PC-3 (cell line): ENCODE results near the gene NSMCE1. TPM values are rescaled to one million over a fixed set of nuclear protein-coding genes. Genes with fewer than 3 reads are reported as not detected.

Source experiments
- ATAC-seq: fragments of 200-7000 bp; cut with Tn5 transposase; 2 replicates; pipeline ENCODE4 v1.9.1; 2020; ENCODE audit warnings: mild to moderate bottlenecking, moderate library complexity
- BruUV-seq: library from RNA; stranded (reverse); fragments of 400-500 nt; replicated peaks from 2 replicates; lab custom pipeline; 2021; lab: Mats Ljungman, UMichigan
- CTCF ChIA-PET: fragments of 300-600 bp; sonication (Branson Sonifier 250); formaldehyde crosslinking; loops from one replicate; lab custom pipeline; 2022; ENCODE audit warnings: antibody characterized with exemption; lab: Charles Lee
- POLR2A ChIA-PET: fragments of 300-600 bp; sonication (Branson Sonifier 250); formaldehyde crosslinking; loops from one replicate; lab custom pipeline; 2022; ENCODE audit warnings: antibody characterized with exemption; ENCODE audit not compliant: unreplicated experiment; lab: Charles Lee
- DNase-seq: peaks from one replicate; pipeline ENCODE4 v3.0.0-alpha.2; 2015
- H2AFZ ChIP-seq: fragments of 300-600 bp; sonication (generic); 2 replicates; pipeline ENCODE4 v1.6.0; 2016; ENCODE audit warnings: antibody characterized with exemption, low read length
- H3F3A ChIP-seq: fragments of 300-600 bp; sonication (generic); one replicate; pipeline ENCODE4 v1.6.0; 2017; ENCODE audit warnings: antibody characterized with exemption, low read length, control low read depth, mild to moderate bottlenecking; ENCODE audit not compliant: unreplicated experiment
- H3K27ac ChIP-seq: fragments of 300-600 bp; sonication (generic); 2 replicates; pipeline ENCODE4 v1.5.1; 2016; ENCODE audit warnings: mild to moderate bottlenecking, low read length
- H3K27me3 ChIP-seq: fragments of 300-600 bp; sonication (generic); 2 replicates; pipeline ENCODE4 v1.6.1; 2016; ENCODE audit warnings: low read length, mixed read lengths
- H3K36me3 ChIP-seq: fragments of 300-600 bp; sonication (generic); 2 replicates; pipeline ENCODE4 v1.6.1; 2016; ENCODE audit warnings: low read depth, mixed run types, low read length, mixed read lengths
- H3K4me1 ChIP-seq: fragments of 300-600 bp; sonication (generic); 2 replicates; pipeline ENCODE4 v1.5.1; 2016; ENCODE audit warnings: low read length; ENCODE audit not compliant: insufficient read depth
- H3K4me2 ChIP-seq: fragments of 300-600 bp; sonication (generic); 2 replicates; pipeline ENCODE4 v1.6.0; 2016; ENCODE audit warnings: low read length
- H3K4me3 ChIP-seq: fragments of 300-600 bp; sonication (generic); 2 replicates; pipeline ENCODE4 v1.5.1; 2016; ENCODE audit warnings: mild to moderate bottlenecking, low read length, mixed read lengths
- H3K79me2 ChIP-seq: fragments of 300-600 bp; sonication (generic); 2 replicates; pipeline ENCODE4 v1.6.1; 2017; ENCODE audit warnings: low read length, mixed read lengths
- H3K9ac ChIP-seq: fragments of 300-600 bp; sonication (generic); 2 replicates; pipeline ENCODE4 v1.6.0; 2016; ENCODE audit warnings: mild to moderate bottlenecking, low read length
- H3K9me2 ChIP-seq: fragments of 300-600 bp; sonication (generic); replicated peaks from 2 replicates; pipeline ENCODE4 v1.6.1; 2016; ENCODE audit warnings: mixed run types, low read length, mixed read lengths
- H3K9me3 ChIP-seq: fragments of 300-600 bp; sonication (generic); 2 replicates; pipeline ENCODE4 v1.6.1; 2016; ENCODE audit warnings: low read length, mixed read lengths
- H4K20me1 ChIP-seq: fragments of 300-600 bp; sonication (generic); 2 replicates; pipeline ENCODE4 v1.6.1; 2016; ENCODE audit warnings: low read length, mixed read lengths
- CTCF ChIP-seq: fragments of 300-600 bp; sonication (generic); conservative IDR thresholded peaks from 2 replicates; pipeline ENCODE4 v1.5.1; 2017; ENCODE audit warnings: antibody characterized with exemption, low read depth, mild to moderate bottlenecking, low read length
- EZH2 ChIP-seq: fragments of 300-600 bp; sonication (generic); IDR thresholded peaks from one replicate; pipeline ENCODE4 v1.6.1; 2017; ENCODE audit warnings: antibody characterized with exemption, mild to moderate bottlenecking, low read length; ENCODE audit not compliant: unreplicated experiment
- EZH2phosphoT487 ChIP-seq: fragments of 300-600 bp; sonication (generic); IDR thresholded peaks from 2 replicates; pipeline ENCODE4 v1.6.1; 2018; ENCODE audit warnings: mild to moderate bottlenecking, antibody characterized with exemption, low read length, borderline replicate concordance
- intact Hi-C: fragments of 100-400 bp; cut with micrococcal nuclease; formaldehyde crosslinking; loops from 2 replicates; pipeline ENCODE4 v1.9.0; 2023
- total RNA-seq: library from RNA; depleted of rRNA; stranded (reverse); fragments of >200 nt; gene quantifications from 2 replicates; pipeline ENCODE4 v1.2.3, GENCODE V29; 2014

NSMCE1 gene
- total RNA-seq, 1 experiment from 2014 or later = 32.5 TPM

DNA sequence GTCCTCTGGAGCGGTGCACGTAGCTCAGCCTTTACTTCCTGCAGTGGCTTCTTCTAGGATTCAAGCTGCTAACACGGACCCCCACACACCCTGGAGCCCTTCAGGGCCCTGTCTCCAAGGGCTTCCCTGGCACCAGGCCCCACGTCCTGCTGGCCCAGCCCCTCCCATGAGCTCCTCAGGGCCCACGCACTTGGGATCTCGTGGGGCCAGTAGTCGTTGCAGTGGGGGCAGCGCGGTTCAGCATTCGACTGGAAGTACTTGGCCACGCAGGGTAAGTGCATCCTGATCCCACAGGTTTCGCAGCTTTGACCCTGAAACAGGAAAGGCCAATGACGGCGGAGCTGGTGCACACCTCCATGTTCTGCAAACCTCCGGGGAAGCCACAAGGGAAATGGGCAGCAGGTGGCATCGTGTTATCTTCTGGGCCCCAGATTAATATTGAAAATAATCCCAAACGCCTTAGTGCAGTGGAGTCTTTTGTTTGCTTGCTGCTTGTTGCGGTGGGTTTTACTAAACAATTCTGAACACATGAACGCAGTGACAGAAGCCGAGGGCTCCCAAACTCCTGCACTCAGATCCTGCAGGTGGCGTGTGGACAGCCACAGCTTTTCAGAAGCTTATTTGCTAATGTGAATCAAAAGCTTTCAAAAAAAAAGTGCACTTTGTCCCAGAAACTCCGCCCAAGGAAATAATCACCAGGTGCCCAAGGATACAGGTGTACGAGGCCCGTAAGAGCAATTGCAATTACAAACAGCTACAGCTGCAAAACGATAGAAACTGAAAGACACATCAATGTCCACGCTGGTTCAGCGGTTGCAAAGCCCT is 42.8 kb downstream of the NSMCE1 start:
- Histone ChIP-seq H3K79me2 (no peaks in the 10 kb centered on the region), H3K4me1 (no peaks in the 10 kb centered on the region), H2AFZ (no peak overlapping the region), H4K20me1 (no peaks in the 10 kb centered on the region), H3K27me3 (no peaks in the 10 kb centered on the region), H3K36me3 (no peaks in the 10 kb centered on the region), H3K4me3 (no peak overlapping the region), H3K4me2 (no peak overlapping the region), H3K9me3 (no peaks in the 10 kb centered on the region), H3K27ac (no peak overlapping the region), H3F3A (no peaks in the 10 kb centered on the region), H3K9me2 (no peaks in the 10 kb centered on the region), H3K9ac (no peak overlapping the region)
- TF ChIP-seq EZH2phosphoT487 (no peak), EZH2 (no peak), CTCF (0 out of 2 replicates have a peak, but pooled peaks have one; percentile 11)
- no TSS peak for BruUV-seq
- intact Hi-C loops = no loop called here
- CTCF ChIA-PET = interaction anchor here (0.6 kb wide), 1 partner anchor 11 kb away, joined by 3 read pairs; no protein-coding TSS in a partner anchor
- peak; percentile 6 for DNase-seq
- no peak for ATAC-seq
- POLR2A ChIA-PET = no interaction called here

- ChIA-PET CTCF (no interaction called here), POLR2A (no interaction called here)
- Histone ChIP-seq H3K36me3 (no peaks in the 10 kb centered on the region), H3F3A (no peaks in the 10 kb centered on the region), H3K4me2 (no peak overlapping the region), H3K4me3 (no peak overlapping the region), H3K9ac (no peak overlapping the region), H3K27ac (no peak overlapping the region), H3K9me3 (no peaks in the 10 kb centered on the region), H3K79me2 (no peaks in the 10 kb centered on the region), H3K4me1 (no peaks in the 10 kb centered on the region), H2AFZ (no peak overlapping the region), H3K9me2 (no peaks in the 10 kb centered on the region), H3K27me3 (no peaks in the 10 kb centered on the region), H4K20me1 (no peaks in the 10 kb centered on the region)
- no TSS peak for BruUV-seq
- intact Hi-C loops = no loop called here
- ATAC-seq (no peak), DNase-seq (no peak)
- TF ChIP-seq CTCF (no peak), EZH2 (no peak), EZH2phosphoT487 (no peak)
Measured at GRCh38 chr16:27224741-27225300, 43.8 kb downstream of the NSMCE1 start.
